Renal cortex interstitium (tissue), 15 donors: Measurements from ENCODE around the gene CA6. TPM values are rescaled to one million over a fixed set of nuclear protein-coding genes. Genes with fewer than 3 reads are reported as not detected.
A peak's percentile ranks its signal among the peaks of the same experiment; 100 is the strongest.
"Not testable (repeated sequence)": the region's sequence is repeated elsewhere in the genome, so short reads cannot be mapped to it uniquely, and the experiment has no call there.

ENCODE experiments used
- DNase-seq, 11 donors: peaks; one replicate each; pipeline ENCODE4 v3.0.0-alpha.2; 2013; ENCODE audit warnings: low read depth in 9 of 11, low spot score in 4 of 11; ENCODE audit errors: extremely low read depth in 1 of 11
- long read RNA-seq, 16 experiments: transcript quantifications; one replicate each; lab custom pipeline, GENCODE V29; 2026
- polyA plus RNA-seq, 3 donors: library from polyadenylated mRNA; unstranded; fragments of 120-200 nt; gene quantifications; one replicate each; pipeline ENCODE4 v1.2.1, GENCODE V29; 2013; ENCODE audit not compliant: insufficient read length in 3 of 3

The CA6 gene
- polyA plus RNA-seq: under 1 TPM; 0.11 to 0.17 (median 0.14) TPM
- long read RNA-seq, donor 1: 0 reads
- long read RNA-seq, donor 2: 0 reads
- long read RNA-seq, donor 3: 0 reads
- long read RNA-seq, donor 4: 0 reads
- long read RNA-seq, donor 5: 0 reads
- long read RNA-seq, donor 6: 0 reads
- long read RNA-seq, donor 7: 0 reads
- long read RNA-seq, donor 8: 0 reads
- long read RNA-seq, donor 9: 0 reads
- long read RNA-seq, donor 10: 0 reads
- long read RNA-seq, donor 11: 0 reads
- long read RNA-seq, donor 12: 0 reads
- long read RNA-seq, donor 13: 0 reads
- long read RNA-seq, donor 14: 0 reads
- long read RNA-seq, donor 15: 0 reads
- long read RNA-seq, donor 16: 0 reads

DNA sequence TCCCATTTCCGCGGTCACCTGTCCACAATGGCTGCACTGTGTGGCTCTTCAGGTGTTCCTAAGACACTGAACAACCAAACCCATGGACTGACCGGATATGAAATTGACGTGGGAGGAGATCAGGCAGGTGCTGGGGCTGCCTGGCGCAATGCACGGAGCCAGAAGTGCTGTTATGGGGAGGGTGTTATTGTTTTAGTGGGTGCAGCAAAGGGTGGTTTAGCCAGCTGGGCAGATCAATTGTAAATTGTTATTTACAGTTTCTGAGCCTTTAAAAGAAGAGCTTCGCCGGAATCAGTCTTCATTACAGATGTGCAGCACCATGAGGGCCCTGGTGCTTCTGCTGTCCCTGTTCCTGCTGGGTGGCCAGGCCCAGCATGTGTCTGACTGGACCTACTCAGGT is at the start of gene CA6:
TSS of gene CA6 (plus strand) at position 301 of the 400 bp plus-strand sequence. CDS start at position 320, 19 bp downstream.
- no peak for DNase-seq

DNA sequence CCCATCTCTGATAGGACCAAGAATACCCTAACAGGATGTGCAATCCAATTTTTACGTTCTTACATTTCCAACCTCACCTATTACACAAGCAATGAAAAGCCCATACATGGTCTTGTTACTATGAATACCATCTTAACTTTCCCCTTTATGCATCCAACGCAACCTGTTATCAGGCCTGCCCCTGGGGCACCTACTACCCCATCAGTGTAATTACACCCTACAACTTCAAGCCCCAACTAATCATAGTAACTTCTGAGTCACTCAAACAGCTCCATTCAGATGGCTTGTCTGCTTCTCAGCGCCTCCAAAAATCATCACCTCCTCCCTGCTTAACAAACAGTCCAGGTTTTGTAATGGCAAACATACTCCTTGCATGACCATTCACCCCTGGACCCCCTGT is 48.9 kb upstream of the CA6 start:
- DNase-seq: not testable (repeated sequence)

DNA sequence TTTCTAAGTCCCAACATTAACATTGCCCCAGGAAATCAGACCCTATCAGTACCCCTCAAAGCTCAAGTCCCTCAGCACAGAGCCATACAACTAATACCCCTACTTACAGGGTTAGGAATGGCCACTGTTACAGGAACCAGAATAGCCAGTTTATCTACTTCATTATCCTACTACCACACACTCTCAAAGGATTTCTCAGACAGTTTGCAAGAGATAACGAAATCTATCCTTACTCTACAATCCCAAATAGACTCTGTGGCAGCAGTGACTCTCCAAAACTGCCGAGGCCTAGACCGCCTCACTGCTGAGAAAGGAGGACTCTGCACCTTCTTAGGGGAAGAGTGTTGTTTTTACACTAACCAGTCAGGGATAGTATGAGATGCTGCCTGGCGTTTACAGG is 48.2 kb upstream of the CA6 start:
- DNase-seq: not testable (repeated sequence)

DNA sequence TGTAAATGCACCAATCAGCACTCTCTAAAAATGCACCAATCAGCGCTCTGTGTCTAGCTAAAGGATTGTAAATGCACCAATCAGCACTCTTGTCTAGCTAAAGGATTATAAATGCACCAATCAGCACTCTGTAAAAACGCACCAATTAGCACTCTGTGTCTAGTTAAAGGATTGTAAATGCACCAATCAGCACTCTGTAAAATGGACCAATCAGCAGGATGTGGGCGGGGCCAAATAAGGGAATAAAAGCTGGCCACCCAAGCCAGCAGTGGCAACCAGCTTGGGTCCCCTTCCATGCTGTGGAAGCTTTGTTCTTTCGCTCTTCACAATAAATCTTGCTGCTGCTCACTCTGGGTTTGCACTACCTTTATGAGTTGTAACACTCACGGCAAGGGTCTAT is 47.2 kb upstream of the CA6 start:
- not testable (repeated sequence) for DNase-seq

GRCh38 chr1:8899046-8899445 is 46.6 kb upstream of the CA6 start:
- DNase-seq: no peak

DNA sequence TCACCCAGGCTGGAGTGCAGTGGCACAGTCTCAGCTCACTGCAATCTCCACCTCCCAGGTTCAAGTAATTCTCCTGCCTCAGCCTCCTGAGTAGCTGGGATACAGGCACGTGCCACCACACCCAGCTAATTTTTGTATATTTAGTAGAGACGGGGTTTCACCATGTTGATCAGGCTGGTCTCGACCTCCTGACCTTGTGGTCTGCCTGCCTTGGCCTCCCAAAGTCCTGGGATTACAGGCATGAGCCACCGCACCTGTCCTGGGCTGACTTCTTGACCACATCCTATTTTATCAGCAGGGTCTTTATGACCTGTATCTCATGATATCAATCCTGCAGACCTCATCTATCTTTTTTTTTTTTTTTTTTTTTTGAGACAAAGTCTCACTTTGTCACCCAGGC is 45.0 kb upstream of the CA6 start:
- not testable (repeated sequence) for DNase-seq

GRCh38 chr1:8902765-8903164 is 42.9 kb upstream of the CA6 start:
- DNase-seq: no peak

DNA sequence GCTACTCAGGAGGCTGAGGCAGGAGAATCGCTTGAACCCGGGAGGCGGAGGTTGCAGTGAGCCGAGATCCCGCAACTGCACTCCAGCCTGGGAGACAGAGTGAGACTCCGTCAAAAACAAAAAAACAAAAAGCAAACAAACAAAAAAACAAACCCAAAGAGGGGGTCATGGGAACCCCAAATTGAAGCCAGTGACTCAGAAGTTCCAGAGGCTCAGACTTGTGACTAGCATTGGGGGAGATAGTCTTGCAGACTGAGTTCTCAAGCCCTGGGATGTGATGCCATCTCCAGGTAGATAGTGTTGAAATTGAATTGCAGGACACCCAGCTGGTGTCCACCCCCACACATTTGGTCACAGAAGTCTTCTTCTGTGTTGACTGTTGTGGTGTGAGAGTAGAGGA is 42.3 kb upstream of the CA6 start:
- no peak for DNase-seq

DNA sequence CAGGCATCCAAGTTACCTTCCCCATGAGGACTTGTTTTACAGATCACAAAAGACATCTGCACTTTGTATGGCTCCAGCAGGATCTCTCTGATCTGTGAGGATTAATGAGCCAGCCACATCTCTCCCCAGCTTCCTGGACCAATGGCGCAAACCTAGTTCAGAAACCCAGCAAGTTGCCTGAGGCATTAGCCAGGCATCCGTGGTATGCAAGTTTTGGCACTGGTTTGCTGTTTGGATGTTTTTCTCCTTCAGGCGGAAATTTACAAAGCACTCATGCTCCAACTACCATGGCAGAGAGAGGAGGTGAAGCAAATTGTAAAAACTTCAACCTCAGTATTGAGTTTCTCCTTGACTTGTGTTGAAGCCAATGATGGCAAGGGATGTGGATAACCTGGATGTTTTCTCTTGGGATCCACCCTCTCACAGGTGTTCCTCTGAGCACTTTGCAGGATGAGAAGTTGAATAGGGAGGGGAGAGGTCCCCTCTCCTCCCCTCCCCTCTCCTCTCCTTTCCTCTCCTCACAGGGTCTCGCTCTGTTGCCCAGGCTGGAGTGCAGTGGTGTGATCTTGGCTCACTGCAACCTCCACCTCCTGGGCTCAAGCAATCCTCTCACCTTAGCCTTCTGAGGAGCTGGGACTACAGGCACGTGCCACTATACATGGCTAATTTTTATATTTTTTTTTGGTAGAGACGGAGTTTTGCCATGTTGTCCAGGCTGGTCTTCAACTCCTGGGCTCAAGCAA is 41.6 kb upstream of the CA6 start:
- peak in 7 of 11 donors; percentile 41 to 68 (median 58) for DNase-seq

DNA sequence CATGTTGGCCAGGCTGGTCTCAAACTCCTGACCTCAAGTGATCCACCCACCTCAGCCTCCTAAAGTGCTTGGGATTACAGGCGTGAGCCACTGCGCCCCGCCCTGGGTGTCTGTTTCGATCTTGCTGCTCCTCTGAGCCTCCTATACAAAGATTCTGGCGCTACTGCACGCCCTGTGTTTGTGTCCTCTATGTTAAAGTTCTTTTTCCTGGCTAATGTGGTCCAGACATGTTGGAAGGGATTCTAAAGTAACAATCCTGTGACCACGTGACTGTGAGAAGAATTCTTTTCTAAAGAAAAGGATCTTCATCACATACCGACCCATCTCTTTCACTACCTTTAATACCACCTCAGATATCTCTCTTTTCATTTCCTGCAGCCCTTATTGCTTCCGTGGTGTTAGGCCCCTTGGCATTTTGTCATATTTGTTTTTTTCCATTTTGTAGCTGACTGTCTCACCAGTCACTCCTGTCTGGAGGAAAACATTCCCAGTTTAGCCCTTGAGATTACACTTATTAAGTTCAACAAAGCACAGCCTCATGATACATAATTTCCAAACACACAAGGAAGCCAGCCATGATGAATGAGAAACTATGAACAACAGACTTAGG is 40.0 kb upstream of the CA6 start:
- DNase-seq: no peak

DNA sequence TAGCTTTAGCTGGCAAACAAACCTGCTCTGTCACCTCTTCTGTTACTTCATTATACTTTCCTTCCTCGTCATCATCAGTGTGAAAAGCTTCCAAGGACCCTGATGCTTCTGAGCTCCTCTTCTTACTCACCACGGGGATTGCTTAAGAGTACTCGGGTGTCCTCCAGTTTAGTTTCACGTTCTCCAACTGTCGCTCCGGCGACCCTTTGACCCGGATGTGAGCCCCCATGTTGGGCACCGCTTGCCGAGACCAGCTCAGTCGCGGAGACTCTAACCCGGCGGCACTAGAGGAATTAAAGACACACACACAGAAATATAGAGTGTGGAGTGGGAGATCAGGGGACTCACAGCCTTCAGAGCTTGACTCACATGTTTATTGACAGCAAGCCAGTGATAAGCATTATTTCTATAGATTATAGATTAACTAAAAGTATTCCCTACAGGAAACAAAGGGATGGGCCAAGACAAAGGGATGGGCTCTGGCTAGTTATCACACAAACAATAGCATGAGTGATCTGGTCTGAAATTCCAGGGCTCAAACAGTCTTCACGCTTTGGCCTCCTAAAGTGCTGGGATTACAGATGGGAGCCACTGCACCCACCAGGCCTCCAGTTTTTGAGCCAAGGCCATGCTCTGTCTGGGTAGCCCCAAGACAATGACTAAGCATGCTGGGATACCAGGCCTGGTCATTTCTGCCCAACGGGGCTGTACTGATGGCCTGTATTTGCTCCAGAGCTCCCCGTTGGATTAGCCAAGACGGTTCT is 37.1 kb upstream of the CA6 start:
- no peak for DNase-seq

DNA sequence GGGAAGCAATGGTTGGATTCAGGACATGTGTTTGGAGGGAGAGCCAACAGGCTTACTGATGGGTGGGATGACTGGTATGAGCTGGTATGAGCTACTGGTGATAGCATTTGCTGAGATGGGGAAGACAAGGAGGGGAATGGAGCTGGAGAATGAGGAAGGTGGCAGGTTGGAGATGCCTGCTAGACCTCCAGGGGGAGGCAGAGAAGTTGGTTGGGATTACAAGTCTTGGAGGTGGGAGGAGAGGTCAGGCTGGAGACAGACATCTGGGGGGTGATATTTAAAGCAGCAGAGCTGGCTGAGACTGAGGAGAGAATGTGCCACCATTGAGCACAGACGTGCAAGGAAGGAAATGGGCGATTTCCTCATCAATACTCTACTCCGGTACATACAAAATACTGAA is 35.3 kb upstream of the CA6 start:
- no peak for DNase-seq

DNA sequence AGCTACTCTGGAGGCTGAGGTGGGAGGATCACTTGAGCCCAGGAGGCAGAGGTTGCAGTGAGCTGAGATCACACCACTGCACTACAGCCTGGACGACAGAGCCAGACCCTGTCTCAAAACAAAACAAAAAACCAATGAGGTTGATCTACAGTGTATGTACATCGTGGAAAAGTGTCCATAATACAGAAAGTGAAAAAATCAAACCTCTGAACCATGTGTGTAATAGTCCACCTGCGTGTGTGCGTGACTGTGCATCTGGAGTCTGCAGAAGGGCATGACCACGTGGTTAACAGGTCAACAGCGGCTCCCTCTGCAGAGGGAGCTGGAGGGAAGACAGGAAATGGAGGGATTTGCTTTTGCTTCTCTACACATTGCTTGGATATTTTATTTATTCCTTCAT is 34.8 kb upstream of the CA6 start:
- DNase-seq: no peak

DNA sequence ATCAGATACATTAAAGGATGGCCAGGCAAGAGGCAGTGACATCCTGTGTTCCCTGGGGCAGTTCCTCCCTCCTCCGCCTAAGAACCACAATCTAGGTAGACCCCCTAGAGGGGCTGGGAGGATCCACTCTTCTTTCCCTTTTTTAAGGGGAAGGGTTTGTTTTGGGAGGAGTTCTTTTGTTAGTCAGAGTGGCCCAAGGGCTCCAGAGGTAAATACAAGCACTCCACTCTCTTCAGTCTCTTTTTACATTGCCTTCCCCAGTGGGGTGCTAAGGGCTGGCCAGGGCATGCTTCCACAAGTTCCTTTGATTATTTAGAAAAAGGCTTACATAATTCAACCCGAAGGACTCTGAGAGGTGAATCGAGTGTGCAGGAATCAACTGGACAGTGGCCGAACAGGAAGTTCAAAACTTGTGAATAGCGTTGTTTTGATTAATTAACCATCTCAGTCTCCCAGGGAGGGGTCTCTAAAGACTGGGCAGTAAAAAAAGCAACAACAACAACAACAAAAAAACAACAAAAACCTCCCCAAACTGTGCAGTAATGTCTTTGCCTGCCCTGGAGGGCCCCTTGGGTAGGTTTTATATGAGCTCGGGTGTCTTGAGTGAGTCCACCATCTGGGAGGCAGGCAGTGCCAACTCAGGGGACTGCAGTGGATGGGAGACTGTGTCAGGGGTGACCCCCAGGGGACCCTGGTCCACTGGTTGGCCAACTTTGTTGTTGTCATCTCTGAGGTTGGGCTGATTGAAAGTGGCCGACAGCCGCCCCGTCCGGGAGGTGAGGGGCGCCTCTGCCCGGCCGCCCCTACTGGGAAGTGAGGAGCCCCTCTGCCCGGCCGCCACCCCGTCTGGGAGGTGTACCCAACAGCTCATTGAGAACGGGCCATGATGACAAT is 34.0 kb upstream of the CA6 start:
- DNase-seq: no peak

DNA sequence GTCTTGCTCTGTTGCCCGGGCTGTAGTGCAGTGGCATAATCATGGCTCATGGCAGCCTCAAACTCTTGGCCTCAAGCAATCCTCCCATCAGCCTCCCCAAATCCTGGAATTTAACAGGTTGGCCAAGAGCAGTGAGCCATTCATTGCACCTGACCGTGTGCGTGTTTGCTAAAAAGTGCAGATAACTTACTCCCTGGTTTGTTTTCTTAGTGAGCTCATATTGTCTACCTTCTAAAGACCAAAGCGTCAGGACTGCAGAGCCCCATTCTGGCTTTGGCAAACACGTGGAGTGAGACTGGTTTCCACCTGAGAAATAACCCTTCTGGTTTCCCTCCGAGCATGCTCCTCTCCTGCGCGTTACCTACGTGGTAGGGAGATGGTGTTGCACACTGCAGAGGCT is 32.2 kb upstream of the CA6 start:
- DNase-seq: no peak

DNA sequence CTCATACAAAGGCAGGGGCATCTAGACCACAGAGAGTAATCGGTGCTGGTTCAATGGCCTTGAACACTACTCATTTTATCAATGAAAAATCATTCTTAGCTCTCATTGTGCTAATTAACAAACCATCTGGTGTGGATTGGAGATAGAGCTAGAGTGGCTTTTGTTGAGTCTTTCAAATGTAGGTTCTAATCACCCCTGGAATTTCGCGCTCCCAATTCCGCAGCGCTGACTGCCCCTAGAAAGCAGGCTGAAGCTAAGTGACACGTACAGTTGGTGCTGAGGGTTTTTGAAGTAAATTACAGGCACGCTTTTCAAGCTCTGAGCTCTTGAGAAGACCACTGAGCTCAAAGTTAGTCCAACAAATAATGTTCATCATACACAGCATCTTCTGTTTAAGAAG is 31.2 kb upstream of the CA6 start:
- no peak for DNase-seq

DNA sequence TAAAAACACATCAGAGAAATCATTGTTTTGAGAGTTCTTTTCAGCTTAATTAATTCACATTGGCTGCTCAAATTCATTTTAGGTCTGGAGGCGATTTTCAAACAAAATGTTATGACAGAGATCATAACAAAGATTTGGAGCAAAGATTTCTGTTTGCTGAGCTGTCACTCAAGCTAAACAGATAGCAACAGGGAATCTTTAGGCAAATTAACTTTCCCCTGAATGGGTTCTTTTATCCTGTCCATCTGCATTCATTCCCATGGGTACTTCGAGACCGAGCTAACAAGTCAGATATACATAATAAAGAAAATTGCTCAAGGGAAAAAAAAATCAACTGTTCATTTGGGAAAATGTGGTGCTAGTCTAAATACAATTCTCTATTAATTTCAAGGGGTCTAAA is 30.2 kb upstream of the CA6 start:
- no peak for DNase-seq

DNA sequence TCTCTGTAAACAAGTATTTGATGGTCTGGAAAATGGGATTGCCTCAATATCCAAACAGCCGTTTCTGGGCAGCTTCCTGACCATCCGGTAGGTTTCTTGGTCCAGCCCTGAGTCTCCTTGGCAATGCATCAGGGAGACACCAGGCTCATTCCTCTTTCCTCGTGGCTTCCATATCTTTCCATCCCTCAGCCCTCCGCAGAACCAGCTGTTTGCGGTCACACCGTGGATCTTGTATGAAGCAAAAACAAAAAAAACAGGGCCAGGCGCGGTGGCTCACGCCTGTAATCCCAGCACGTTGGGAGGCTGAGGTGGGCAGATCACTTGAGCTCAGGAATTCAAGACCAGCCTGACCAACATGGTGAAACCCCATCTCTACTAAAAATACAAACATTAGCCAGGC is 28.1 kb upstream of the CA6 start:
- not testable (repeated sequence) for DNase-seq

DNA sequence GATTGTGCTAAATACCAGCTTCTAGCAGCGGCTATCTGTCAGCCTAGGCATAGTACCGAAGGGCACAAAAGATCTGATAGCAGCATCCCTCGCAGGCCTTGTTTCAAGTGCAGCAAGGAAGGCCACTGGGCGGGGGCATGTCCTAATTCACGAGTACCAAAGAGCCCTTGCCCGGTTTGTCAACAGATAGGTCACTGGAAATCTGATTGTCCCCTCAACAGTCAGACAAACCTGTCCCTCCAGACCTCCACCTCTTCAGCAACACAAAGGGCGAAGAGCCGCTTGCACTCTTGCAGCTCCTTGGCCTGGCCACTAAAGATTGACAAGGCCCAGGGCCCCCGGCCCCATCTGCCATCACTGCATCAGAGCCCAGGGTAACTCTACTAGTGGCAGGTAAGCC is 22.7 kb upstream of the CA6 start:
- no peak for DNase-seq
